KOPT-K1 (cell line): ENCODE data around the gene SERPINE1.
"Not testable (repeated sequence)": the region's sequence is repeated elsewhere in the genome, so short reads cannot be mapped to it uniquely, and the experiment has no call there.

Experiments
- H3K27ac ChIP-seq: fragments of 200-600 bp; sonication (generic); 2 replicates; pipeline ENCODE4 v1.5.1; 2016; ENCODE audit warnings: antibody characterized with exemption, mild to moderate bottlenecking, low read depth, low read length; ENCODE audit not compliant: poor library complexity, severe bottlenecking
- H3K36me3 ChIP-seq: fragments of 200-600 bp; sonication (generic); 2 replicates; pipeline ENCODE4 v1.5.1; 2017; ENCODE audit warnings: antibody characterized with exemption, mild to moderate bottlenecking, low read length, moderate library complexity; ENCODE audit not compliant: insufficient read depth
- H3K9me3 ChIP-seq: fragments of 200-600 bp; sonication (generic); 2 replicates; pipeline ENCODE4 v1.5.1; 2017; ENCODE audit warnings: antibody characterized with exemption, low read length, mild to moderate bottlenecking; ENCODE audit not compliant: insufficient read depth, poor library complexity, severe bottlenecking

SERPINE1 gene

DNA sequence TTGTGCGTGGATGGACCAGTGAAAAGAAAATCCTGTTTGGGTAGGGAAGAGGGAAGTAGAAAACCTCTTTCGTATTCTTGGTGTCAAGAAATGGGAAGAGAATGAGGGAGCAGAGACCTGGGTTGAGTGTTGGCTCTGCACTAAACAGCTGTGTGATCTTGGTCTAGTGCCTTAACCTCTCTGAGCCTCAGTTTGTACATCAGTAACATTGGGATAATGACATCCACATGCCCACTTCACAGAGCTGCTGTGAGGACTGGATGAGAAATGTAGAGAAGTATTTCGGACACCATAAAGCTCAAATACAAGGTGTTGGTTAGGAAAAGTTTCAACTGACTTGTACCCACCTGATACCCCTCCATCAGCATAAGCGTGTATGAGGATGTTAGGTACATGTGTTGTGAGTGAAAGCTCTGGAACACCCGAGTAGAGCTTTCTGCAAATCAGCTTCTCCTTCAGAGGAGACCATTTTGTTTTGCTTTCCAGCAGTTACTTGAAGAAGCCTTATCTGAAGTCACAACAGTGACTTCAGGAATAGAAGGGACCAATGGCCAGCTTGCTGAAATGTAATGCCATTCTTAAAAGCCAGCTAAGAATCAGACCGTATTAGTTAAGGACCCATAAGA, 30.5 kb upstream of the SERPINE1 start:
- Histone ChIP-seq H3K36me3 (peaks cover under 1% of the 10 kb centered on the region; the same call in 1 of the 2 replicates), H3K27ac (no peak overlapping the region), H3K9me3 (no peaks in the 10 kb centered on the region)

DNA sequence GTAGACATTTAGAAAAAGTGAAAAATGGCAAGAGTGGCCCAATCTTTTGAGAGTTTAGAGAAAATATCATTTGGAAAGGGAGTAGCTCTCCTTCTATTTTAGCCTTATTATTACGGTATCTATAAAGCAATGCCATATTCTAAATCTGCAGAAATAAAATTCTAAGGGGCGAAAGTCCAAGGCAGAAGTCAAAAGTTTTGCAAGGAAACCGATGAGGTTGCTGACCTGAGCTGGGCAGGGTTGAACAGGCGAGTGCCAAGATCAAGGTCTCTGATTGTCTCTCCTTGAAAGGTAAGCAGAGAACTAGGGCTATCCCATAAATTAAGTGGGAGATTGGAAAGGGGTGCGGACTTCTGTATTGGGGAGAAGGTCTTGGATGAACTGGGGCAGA, 30.0 kb upstream of the SERPINE1 start:
- Histone ChIP-seq H3K27ac (no peak overlapping the region), H3K9me3 (no peaks in the 10 kb centered on the region), H3K36me3 (no peaks in the 10 kb centered on the region)

DNA sequence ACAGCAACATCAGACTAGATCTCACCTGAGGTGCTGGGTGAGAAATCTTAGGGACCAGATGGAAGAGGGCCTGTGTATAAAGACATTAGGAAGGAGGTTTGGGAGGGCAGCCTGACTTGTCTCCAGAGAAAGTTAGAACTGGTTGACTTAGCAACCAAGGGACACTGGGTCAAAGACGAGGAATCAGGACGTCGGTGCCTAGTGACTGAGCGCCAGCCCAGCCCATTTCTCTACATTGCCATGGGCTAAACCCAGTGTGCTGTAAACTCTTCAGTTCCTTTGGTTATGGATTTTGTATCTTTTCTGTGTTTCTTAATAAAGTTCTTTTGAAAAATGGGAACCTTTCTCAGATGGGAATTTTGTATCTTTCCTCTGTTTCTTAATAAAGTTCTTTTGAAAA, 29.3 kb upstream of the SERPINE1 start:
- Histone ChIP-seq H3K27ac (no peak overlapping the region), H3K36me3 (no peaks in the 10 kb centered on the region), H3K9me3 (no peaks in the 10 kb centered on the region)

DNA sequence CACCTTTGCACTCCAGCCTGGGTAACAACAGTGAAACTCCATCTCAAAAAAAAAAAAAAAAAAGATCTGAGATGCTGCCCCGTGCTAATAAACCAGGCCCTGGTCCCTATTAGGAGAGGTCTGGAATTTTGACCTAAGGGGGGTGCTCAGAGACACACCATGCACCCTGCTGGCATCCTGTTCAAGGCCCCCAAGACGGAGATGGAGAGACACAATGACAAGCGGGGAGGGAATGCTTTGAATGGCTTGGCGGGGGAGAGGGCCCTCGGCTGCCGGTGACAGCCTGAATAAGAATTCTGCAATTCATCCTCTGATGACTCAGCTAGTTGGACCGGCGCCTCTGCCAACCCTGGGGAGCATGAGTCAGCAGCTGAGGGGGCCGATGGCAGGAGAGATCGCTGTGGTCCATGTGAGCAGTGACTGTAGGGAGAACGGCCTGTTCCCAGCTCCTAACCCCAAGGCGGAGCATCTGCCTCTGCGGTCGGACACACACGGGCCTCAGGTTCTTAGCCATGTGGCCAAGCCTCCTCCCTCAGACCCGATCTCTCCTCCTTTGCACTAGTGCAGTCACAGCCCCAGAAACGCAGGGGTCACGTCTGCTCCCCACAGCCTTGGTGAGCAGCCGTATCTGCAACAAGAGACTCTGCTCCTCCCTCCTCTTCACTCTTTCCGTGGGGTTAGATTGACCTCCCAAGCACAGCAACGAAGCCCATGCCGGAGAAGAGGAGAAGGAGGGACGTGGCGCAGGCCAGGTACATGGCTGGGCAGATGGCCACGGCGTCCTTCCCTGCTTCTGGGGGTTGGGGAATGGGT, 26.7 kb upstream of the SERPINE1 start:
- no peaks in the 10 kb centered on the region for H3K36me3 ChIP-seq
- no peaks in the 10 kb centered on the region for H3K9me3 ChIP-seq
- H3K27ac ChIP-seq: no peak overlapping the region

DNA sequence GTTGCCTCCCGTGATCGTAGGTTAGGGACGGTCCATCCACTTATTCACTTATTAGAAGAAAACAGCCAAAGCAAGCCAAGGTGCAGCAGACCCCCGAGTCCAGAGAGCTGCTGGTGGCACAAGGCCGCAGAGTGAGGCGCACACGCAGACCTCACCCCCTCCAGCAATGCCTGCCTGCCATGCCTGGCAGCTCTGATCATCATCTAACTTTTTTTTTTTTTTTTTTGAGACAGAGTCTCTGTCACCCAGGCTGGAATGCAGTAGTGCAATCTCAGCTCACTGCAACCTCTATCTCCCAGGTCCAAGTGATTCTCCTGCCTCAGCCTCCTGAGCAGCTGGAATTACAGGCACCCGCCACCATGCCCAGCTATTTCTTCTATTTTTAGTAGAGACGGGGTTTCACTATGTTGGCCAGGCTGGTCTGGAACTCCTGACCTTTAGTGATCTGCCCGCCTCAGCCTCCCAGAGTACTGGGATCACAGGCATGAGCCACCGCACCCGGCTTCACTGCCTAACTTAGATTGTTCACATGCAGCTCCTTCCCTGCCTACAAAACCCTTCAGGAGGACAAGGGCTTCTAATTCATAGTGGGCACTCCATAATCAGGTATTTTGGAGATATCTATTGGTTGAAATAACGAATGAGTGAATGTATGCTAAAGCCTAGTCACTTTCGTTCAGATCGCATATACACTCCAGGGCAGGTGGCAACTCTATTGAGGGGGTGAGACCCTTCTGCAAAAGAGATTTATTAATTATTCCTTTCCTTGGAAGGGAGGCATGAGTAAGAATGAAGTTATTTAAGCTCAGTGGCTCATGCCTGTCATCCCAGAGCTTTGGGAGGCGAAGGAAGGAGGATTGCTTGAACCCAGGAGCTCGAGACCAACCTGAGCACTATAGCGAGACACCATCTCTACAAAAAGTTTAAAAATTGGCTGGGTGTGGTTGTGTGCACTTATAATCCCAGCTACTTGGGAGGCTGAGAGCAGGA, 25.8 kb upstream of the SERPINE1 start:
- Histone ChIP-seq H3K36me3 (no peaks in the 10 kb centered on the region), H3K27ac (no peak overlapping the region), H3K9me3 (no peaks in the 10 kb centered on the region)

DNA sequence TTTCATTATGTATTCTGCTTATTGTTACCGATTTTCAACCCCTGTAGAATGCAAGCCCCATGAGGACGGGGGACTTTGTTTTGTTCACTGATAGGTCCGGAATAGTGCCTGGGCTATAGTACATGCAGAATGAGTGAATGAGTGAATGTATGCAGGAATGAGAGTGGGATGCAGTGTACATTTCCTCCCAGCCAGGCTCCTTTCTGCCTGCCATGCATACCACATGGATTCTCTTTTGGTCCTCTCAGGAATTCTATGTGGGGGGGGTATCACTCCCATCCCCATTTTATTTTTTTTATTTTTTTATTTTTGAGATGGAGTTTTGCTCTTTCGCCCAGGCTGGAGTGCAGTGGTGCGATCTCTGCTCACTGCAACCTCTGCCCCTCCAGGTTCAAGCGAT, 24.9 kb upstream of the SERPINE1 start:
- H3K36me3 ChIP-seq: no peaks in the 10 kb centered on the region
- H3K27ac ChIP-seq: no peak overlapping the region
- no peaks in the 10 kb centered on the region for H3K9me3 ChIP-seq

DNA sequence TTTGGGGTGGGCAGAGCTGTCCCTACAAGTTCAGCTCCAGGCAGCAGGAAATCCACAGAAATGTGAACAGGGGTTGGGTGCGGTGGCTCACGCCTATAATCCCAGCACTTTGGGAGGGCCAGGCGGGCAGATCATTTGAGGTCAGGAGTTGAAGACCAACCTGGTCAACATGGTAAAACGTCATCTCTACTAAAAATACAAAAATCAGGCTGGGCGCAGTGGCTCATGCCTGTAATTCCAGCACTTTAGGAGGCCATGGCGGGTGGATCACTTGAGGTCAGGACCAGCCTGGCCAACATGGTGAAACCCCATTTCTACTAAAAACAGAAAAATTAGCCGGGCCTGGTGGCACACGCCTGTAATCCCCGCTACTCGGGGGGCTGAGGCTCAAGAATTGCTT, 23.2 kb upstream of the SERPINE1 start:
- not testable (repeated sequence) for H3K9me3 ChIP-seq, H3K27ac ChIP-seq, H3K36me3 ChIP-seq

DNA sequence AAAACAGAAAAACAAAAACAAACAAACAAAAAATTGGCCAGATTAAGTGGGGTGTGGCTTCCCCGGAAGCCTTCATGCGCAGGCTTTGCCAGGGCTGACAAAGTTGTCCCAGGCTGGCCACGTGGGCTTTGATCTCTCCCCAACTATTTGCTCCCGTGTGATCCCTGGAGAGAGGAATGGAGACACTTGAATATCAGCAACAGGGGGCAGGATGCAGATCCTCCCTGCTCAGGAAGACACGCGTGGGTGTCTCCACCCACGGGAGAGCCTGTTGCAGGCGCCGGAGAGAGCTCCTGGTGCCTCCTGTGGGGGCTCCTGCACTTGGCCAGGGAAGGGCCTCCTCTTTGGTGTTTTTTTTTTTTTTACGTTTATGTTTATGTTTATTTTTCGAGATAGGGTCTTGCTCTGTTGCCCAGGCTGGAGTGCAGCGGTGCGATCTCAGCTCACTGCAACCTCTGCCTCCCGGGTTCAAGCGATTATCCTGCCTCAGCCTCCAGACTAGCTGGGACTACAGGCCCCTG, 22.7 kb upstream of the SERPINE1 start:
- H3K9me3 ChIP-seq: no peaks in the 10 kb centered on the region
- H3K27ac ChIP-seq: no peak overlapping the region
- H3K36me3 ChIP-seq: no peaks in the 10 kb centered on the region

DNA sequence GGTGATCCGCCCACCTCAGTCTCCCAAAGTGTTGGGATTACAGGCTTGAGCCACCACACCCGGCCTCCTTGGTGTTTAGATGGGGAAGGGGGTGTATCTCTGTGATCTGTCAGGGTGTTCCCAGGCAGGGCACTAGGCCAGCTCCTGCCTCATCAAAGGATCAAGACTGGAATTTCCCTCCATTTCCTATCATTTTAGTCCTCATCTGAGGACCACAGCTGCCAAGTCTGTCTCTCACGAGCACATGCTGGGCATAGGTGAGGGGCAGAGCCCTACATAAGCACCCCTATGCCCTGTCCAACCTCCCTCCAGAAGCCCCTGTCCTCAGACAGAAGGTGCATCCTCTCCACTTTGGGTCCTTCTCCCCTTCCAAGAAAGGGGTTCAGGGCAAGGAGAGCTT, 22.1 kb upstream of the SERPINE1 start:
- Histone ChIP-seq H3K36me3 (no peaks in the 10 kb centered on the region), H3K9me3 (no peaks in the 10 kb centered on the region), H3K27ac (no peak overlapping the region)

DNA sequence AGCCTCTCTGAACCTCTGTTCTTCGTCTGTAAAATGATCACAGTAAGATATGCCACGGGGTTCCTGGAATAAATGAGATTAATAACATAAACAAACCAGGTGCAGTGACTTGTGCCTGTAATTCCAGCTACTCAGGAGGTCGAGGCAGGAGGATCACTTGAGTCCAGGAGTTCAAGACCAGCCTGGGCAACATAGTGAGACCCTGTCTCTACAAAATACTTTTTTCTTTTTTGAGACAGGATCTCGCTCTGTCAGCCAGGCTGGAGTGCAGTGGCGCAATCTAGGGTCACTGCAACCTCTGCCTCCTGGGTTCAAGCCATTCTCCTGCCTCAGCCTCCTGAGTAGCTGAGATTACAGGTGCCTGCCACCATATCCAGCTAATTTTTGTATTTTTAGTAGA, 21.7 kb upstream of the SERPINE1 start:
- H3K36me3 ChIP-seq, H3K27ac ChIP-seq, H3K9me3 ChIP-seq: not testable (repeated sequence)

DNA sequence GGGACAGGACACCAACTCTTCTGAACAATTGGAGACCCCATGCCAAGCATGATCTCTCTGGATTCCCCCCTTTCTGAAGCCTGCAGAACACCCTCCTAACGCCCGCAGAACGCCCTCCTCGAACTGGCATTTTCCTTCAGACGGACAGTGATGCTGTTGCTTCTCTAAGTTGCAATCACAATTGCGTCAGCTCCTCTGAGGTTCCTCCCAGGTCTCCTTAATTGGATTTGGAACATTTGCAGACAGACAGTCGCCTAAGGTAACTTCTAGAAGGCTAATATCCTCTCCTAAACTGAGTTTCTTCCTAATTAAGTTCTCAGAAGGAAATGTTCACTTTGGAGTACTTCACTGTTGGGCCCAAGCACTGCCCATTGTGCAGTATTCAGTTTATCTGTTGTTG, 20.5 kb upstream of the SERPINE1 start:
- Histone ChIP-seq H3K27ac (no peak overlapping the region), H3K9me3 (no peaks in the 10 kb centered on the region), H3K36me3 (no peaks in the 10 kb centered on the region)

DNA sequence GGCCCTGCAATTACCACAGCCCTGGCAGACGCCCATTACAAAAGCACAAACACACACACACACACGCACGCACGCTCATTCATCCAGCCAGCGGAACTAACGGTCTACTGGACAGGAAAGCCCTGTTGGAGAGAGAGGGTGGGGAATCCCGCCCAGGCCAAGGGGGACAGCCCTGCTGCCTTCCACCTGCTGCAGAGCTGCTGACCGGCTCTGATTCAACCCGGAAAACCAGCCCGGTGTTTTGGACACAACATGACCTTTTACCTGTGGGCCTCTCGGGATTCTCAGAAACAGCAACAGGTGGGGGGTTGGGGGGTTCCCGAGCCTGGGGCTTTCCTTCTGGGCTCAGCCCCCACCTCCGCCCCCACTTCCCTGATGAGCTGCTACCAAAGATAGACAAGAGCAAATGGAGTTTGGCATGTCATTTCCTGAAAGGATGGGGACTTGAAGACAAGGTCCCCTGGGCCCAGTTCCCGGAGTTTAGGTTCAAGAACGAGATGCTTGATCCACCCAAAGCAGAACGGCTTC, 18.5 kb upstream of the SERPINE1 start:
- Histone ChIP-seq H3K27ac (no peak overlapping the region), H3K36me3 (no peaks in the 10 kb centered on the region), H3K9me3 (no peaks in the 10 kb centered on the region)

DNA sequence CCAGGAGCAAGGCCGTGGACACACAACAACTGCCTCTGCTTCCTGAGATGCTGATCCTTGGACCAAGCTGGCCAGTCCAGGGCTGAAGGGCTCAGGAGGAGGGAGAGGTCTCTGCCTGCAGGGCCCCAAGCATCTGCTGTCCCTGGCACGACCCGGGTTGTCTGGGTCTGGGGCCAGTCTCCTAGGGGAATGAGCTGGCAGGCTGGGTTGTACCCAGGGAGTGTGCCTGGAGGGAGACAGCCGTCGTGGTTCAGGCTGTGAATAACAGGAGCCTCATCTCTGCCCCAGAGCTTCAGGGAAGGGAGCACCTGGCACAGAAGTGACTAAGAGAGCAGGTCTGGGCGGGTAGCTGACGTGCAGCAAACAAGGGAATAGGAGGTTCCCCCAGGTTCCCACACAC, 17.9 kb upstream of the SERPINE1 start:
- Histone ChIP-seq H3K9me3 (no peaks in the 10 kb centered on the region), H3K36me3 (no peaks in the 10 kb centered on the region), H3K27ac (no peak overlapping the region)

DNA sequence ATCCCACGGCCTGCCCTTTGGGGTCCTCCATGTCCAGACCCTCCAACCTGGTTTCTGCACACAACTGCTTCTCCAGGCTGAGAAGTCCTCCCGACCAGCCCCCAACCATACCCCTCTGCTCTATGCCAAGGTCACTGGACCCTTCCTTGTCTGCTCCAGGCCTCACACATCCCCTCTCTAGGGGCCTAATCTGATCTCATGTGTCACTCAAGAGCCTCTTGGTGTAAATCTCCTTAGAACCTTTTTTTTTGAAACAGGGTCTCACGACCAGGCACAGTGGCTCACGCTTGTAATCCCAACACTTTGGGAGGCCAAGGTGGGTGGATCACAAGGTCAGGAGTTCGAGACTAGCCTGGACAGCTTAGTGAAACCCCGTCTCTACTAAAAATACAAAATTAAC, 17.5 kb upstream of the SERPINE1 start:
- Histone ChIP-seq H3K27ac (no peak overlapping the region), H3K36me3 (no peaks in the 10 kb centered on the region)

DNA sequence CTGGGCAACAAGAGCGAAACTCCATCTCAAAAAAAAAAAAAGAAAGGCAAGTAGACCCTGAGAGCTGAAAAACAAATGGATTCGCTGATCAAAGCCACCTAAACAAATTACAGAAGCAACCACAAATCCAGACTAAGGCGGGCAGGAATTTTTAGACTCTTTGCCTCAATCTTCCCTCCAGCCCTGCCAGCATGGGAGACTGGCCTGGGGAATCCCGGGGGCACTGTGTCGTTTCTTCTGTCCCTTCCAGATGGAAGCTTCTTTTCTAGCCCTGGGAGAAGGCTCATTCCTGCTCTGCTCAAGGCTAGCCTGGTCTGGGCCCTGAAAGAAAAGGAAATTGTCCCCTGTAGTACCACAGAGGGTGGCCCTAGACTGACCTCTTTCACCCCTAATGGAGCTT, 15.6 kb upstream of the SERPINE1 start:
- Histone ChIP-seq H3K9me3 (no peaks in the 10 kb centered on the region), H3K27ac (no peak overlapping the region), H3K36me3 (no peaks in the 10 kb centered on the region)

More for the DNA sequence above, 17.5 kb upstream of the SERPINE1 start:
- no peaks in the 10 kb centered on the region for H3K9me3 ChIP-seq
